HepG2 (cell line): Measurements from ENCODE around the gene TIMM10. TPM values are rescaled to one million over a fixed set of nuclear protein-coding genes. Genes with fewer than 3 reads are reported as not detected.
A peak's percentile ranks its signal among the peaks of the same experiment; 100 is the strongest.

Experiments
- ATAC-seq: fragments of 200-7000 bp; cut with Tn5 transposase; 3 replicates; pipeline ENCODE4 v1.9.1; 2020; ENCODE audit warnings: mild to moderate bottlenecking, moderate library complexity
- BruUV-seq: library from RNA; stranded (reverse); fragments of 400-500 nt; replicated peaks from 2 replicates; lab custom pipeline; 2021; lab: Mats Ljungman, UMichigan
- CTCF ChIA-PET: fragments of 300-600 bp; formaldehyde crosslinking; extraction: SDS; loops from one replicate; lab custom pipeline; 2021; ENCODE audit warnings: low total read pairs, inconsistent platforms, low intra/inter-chr PET ratio; lab: Yijun Ruan, JAX
- POLR2A ChIA-PET: fragments of 350-600 bp; sonication (Branson Sonifier 250); formaldehyde crosslinking; loops from one replicate; lab custom pipeline; 2020; ENCODE audit warnings: antibody characterized with exemption, inconsistent platforms; lab: Yijun Ruan, JAX
- DNase-seq: peaks from one replicate; pipeline ENCODE4 v3.0.0-alpha.2; 2015; ENCODE audit warnings: low spot score
- FAIRE-seq: peaks from 3 replicates; lab custom pipeline; 2011; peaks lifted over from hg19 to GRCh38; lab: Jason Lieb, UNC
- H2AFZ ChIP-seq: one replicate; pipeline ENCODE4 v1.6.1; 2011; ENCODE audit warnings: low read length, inconsistent platforms
- H3K27ac ChIP-seq: fragments of 300-600 bp; 3 replicates; pipeline ENCODE4 v1.8.0; 2011; ENCODE audit warnings: mixed run types, mild to moderate bottlenecking, mixed read lengths, low read length, inconsistent platforms; ENCODE audit not compliant: insufficient read depth; ENCODE audit errors: extremely low read length
- H3K27me3 ChIP-seq, 2 experiments: fragments of 200-600 bp in 1 of 2; 2 replicates in 1 of 2; 3 replicates in 1 of 2; pipeline versions ENCODE4 v1.6.0 to v1.8.0; 2011; ENCODE audit warnings: low read length in 2 of 2, mild to moderate bottlenecking in 2 of 2, moderate library complexity in 2 of 2, inconsistent platforms in 1 of 2; ENCODE audit not compliant: insufficient read depth in 2 of 2, control insufficient read depth in 1 of 2
- H3K36me3 ChIP-seq, 2 experiments: fragments of 200-600 bp in 1 of 2; replicated peaks in 1 of 2; 2 replicates in 1 of 2; 3 replicates in 1 of 2; pipeline versions ENCODE4 v1.5.1 to v1.8.0; 2011; ENCODE audit warnings: low read length in 2 of 2, inconsistent platforms in 1 of 2; ENCODE audit not compliant: insufficient read depth in 2 of 2, control insufficient read depth in 1 of 2
- H3K4me1 ChIP-seq: 2 replicates; pipeline ENCODE4 v1.5.1; 2012; ENCODE audit warnings: low read length, inconsistent platforms; ENCODE audit not compliant: insufficient read depth
- H3K4me2 ChIP-seq: 2 replicates; pipeline ENCODE4 v1.6.0; 2011; ENCODE audit warnings: low read depth, low read length, inconsistent platforms
- H3K4me3 ChIP-seq, 3 experiments: fragments of 200-600 bp in 1 of 3; sonication (generic), shearing (Covaris generic) in 1 of 3; replicated peaks in 1 of 3; 2 replicates each; pipeline ENCODE4 v1.5.1; 2011 to 2016; ENCODE audit warnings: low read length in 3 of 3, inconsistent platforms in 2 of 3, low read depth in 2 of 3, mild to moderate bottlenecking in 2 of 3, control low read depth in 1 of 3, mixed read lengths in 1 of 3; ENCODE audit not compliant: insufficient read depth in 1 of 3
- H3K79me2 ChIP-seq: one replicate; pipeline ENCODE4 v1.6.1; 2011; ENCODE audit warnings: low read length, inconsistent platforms; ENCODE audit not compliant: insufficient read depth
- H3K9ac ChIP-seq: 2 replicates; pipeline ENCODE4 v1.6.0; 2011; ENCODE audit warnings: mild to moderate bottlenecking, low read depth, low read length, inconsistent platforms; ENCODE audit not compliant: insufficient read depth
- H3K9me3 ChIP-seq: 2 replicates; pipeline ENCODE4 v1.5.1; 2012; ENCODE audit warnings: mild to moderate bottlenecking, low read length
- H4K20me1 ChIP-seq: 2 replicates; pipeline ENCODE4 v1.6.0; 2011; ENCODE audit warnings: inconsistent platforms, mild to moderate bottlenecking, low read length, moderate library complexity; ENCODE audit not compliant: insufficient read depth
- ARID3A ChIP-seq: IDR thresholded peaks from 2 replicates; pipeline ENCODE4 v1.6.1; 2012; ENCODE audit warnings: low read depth, low read length, improper control_type of control experiment
- TMF1 ChIP-seq: sonication (generic); formaldehyde crosslinking; IDR thresholded peaks from 2 replicates; pipeline ENCODE4 v1.8.1; 2022; ENCODE audit warnings: low read depth, missing genetic modification reagents
- ZBTB37 ChIP-seq: sonication (generic); formaldehyde crosslinking; IDR thresholded peaks from 2 replicates; pipeline ENCODE4 v1.4.0; 2020; ENCODE audit warnings: mild to moderate bottlenecking, missing genetic modification reagents
- ZNF343 ChIP-seq: sonication (generic); formaldehyde crosslinking; IDR thresholded peaks from 2 replicates; pipeline ENCODE4 v1.4.0; 2020; ENCODE audit warnings: mild to moderate bottlenecking, missing genetic modification reagents
- ZNF629 ChIP-seq: sonication (generic); formaldehyde crosslinking; conservative IDR thresholded peaks from 2 replicates; pipeline ENCODE4 v1.5.0; 2020; ENCODE audit warnings: missing genetic modification reagents
- WGBS: methylation state at CpG from one replicate; pipeline ENCODE4 v1.1.6; 2017; ENCODE audit warnings: low lambda C conversion rate; 5-methylcytosine and 5-hydroxymethylcytosine counted together
- in situ Hi-C: cut with HindIII; loops from 2 replicates; pipeline ENCODE4 v1.10.0; 2017; ENCODE audit warnings: low pct_unique_long_range_greater_than_20kb; ENCODE audit not compliant: extremely low pct_ligation_motif_present
- intact Hi-C: fragments of 100-400 bp; cut with micrococcal nuclease; formaldehyde crosslinking; loops from one replicate; pipeline ENCODE4 v1.10.0; 2022; ENCODE audit not compliant: unreplicated experiment
- polyA plus RNA-seq, 8 experiments: library from polyadenylated mRNA; depleted of rRNA in 3 of 8; stranded (reverse) in 7 of 8; unstranded in 1 of 8; fragments of >200 nt; fragmentation: Illumina TruSeq in 4 of 8; extraction: Trizol in 4 of 8; gene quantifications; 2 replicates each; pipeline versions ENCODE4 v1.2.1 to v1.2.3, GENCODE V29; 2011 to 2016; ENCODE audit warnings: low read depth in 4 of 8, missing spikeins in 1 of 8, mixed read lengths in 1 of 8; ENCODE audit not compliant: insufficient read depth in 1 of 8
- total RNA-seq, 5 experiments: library from RNA; depleted of rRNA; stranded (reverse); fragments of >200 nt; fragmentation: Illumina TruSeq; extraction: Trizol; gene quantifications; 2 replicates each; pipeline ENCODE4 v1.2.3, GENCODE V29; 2016; ENCODE audit warnings: low read depth in 1 of 5

Gene TIMM10
- total and polyA plus RNA-seq, 2 of the 13 experiments (the other 11 are each of a cell fraction or from before 2014, with no cell fraction given), result 67.8 to 82.2 TPM

GRCh38 chr11:57480409-57481137, 50.0 kb downstream of the TIMM10 start (continued):
- 0 out of 2 replicates have a peak, but pooled peaks have one; percentile 26 for TF ChIP-seq ARID3A
- no peak for TF ChIP-seq ZNF343 (CRISPR knock-in tag)

GRCh38 chr11:57479911-57480310, 50.6 kb downstream of the TIMM10 start:
- Histone ChIP-seq H2AFZ (no peak overlapping the region), H3K9me3 (no peaks in the 10 kb centered on the region), H3K79me2 (no peaks in the 10 kb centered on the region), H3K36me3 (peaks cover 6 to 18% of the 10 kb centered on the region in 2 experiments), H3K27me3 (no peaks in the 10 kb centered on the region), H3K4me2 (peak overlapping the region; percentile 66), H3K9ac (no peak overlapping the region; the same call in 1 of the 2 replicates), H3K27ac (peak overlapping the region; percentile 65), H3K4me3 (no peak overlapping the region), H3K4me1 (peaks cover 33% of the 10 kb centered on the region), H4K20me1 (no peaks in the 10 kb centered on the region)
- 0 out of 2 replicates have a peak, but pooled peaks have one; percentile 28 for TF ChIP-seq TMF1 (CRISPR knock-in tag)
- TF ChIP-seq ZBTB37 (CRISPR knock-in tag), result no peak
- no peak for TF ChIP-seq ZNF629 (CRISPR knock-in tag)
- DNase-seq, result no peak
- in situ Hi-C loops, result no loop called here
- intact Hi-C loops, result loop anchor here (1.0 kb wide), 1 partner anchor 135 kb away; no protein-coding TSS in a partner anchor
- CTCF ChIA-PET, result interaction anchor here (1.7 to 1.9 kb wide), 2 partner anchors 22 to 135 kb away, joined by 7 to 10 read pairs; no protein-coding TSS in a partner anchor
- FAIRE-seq, result no peak
- no TSS peak for BruUV-seq
- 77% methylated on average over 4 of the region's 4 CpGs for WGBS
- 0 out of 3 replicates have a peak, but pooled peaks have one; percentile 2 for ATAC-seq
- POLR2A ChIA-PET, result interaction anchor here (1.9 kb wide), 1 partner anchor 13 kb away, joined by 5 read pairs; no protein-coding TSS in a partner anchor
